ENCODE measurements around the gene STX16. TPM values are rescaled to one million over a fixed set of nuclear protein-coding genes. Genes with fewer than 3 reads are reported as not detected.

STX16 gene
- polyA plus RNA-seq, 3 donors = 15.6 to 165 (median 27.4) TPM

- no peaks in the 10 kb centered on the region for H3K27me3 Mint-ChIP-seq (ENCODE audit: low read depth in 3 of 3)
- intact Hi-C loops (cut with micrococcal nuclease) = loop anchor here (10.0 kb wide), 3 partner anchors 238 to 388 kb away; partner anchors contain the start of gene PRELID3B (in 1 of the 2)
- H2AFZ ChIP-seq (ENCODE audit: insufficient read depth, low read depth, low read length, poor library complexity, severe bottlenecking) = no peak overlapping the region
- H3K4me1 ChIP-seq (ENCODE audit: control insufficient read depth in 1 of 2, insufficient read depth in 2 of 2, low read length in 2 of 2) = peaks cover 11 to 15% of the 10 kb centered on the region in 2 donors
- H3K27me3 ChIP-seq (ENCODE audit: control insufficient read depth in 2 of 2, insufficient read depth in 2 of 2, low read length in 2 of 2) = no peaks in the 10 kb centered on the region
- no peak overlapping the region for H3K27ac Mint-ChIP-seq
- peak overlapping the region in 1 of 2 donors; percentile 40 for H3K27ac ChIP-seq (ENCODE audit: low read depth in 1 of 2, low read length in 2 of 2)
- DNase-seq = no peak
- no peaks in the 10 kb centered on the region for H3K9me3 Mint-ChIP-seq
- 86% methylated on average over 1 of the region's 2 CpGs for WGBS (ENCODE audit: insufficient coverage)
- peaks cover 100% of the 10 kb centered on the region for H3K79me2 ChIP-seq (ENCODE audit: insufficient read depth, low read length)
- no peaks in the 10 kb centered on the region for H3K9me3 ChIP-seq (replicated peaks in 1 of 2; ENCODE audit: control insufficient read depth in 1 of 2, insufficient read depth in 1 of 2, low read length in 2 of 2)
- no peak overlapping the region for H3K9ac ChIP-seq (ENCODE audit: insufficient read depth, low read length, poor library complexity, severe bottlenecking)
- H3K4me2 ChIP-seq (replicated peaks; ENCODE audit: extremely low read depth, low read length, poor library complexity, severe bottlenecking) = no peak overlapping the region
- no peak overlapping the region for H3K4me3 Mint-ChIP-seq
- peaks cover 73% of the 10 kb centered on the region for H4K20me1 ChIP-seq (ENCODE audit: insufficient read depth, low read length)
- TF ChIP-seq CTCF (IDR thresholded peaks at IDR 0.05) = no peak
- H3K4me1 Mint-ChIP-seq = peaks cover 39% of the 10 kb centered on the region
- H3K36me3 Mint-ChIP-seq = peaks cover 31 to 42% of the 10 kb centered on the region in 2 donors
- H3K36me3 ChIP-seq (replicated peaks in 1 of 2; ENCODE audit: control insufficient read depth in 1 of 2, insufficient read depth in 2 of 2, low read length in 2 of 2) = peaks cover 20 to 59% of the 10 kb centered on the region in 2 donors
- H3K4me3 ChIP-seq (replicated peaks in 1 of 3; ENCODE audit: low read depth in 2 of 3, low read length in 3 of 3) = no peak overlapping the region
Measured at GRCh38 chr20:58657262-58657661, 6.2 kb downstream of the STX16 start.

GRCh38 chr20:58657986-58658385, 6.9 kb downstream of the STX16 start:
- Histone ChIP-seq H4K20me1 (ENCODE audit: insufficient read depth, low read length) (peaks cover 80% of the 10 kb centered on the region), H3K27me3 (ENCODE audit: control insufficient read depth in 2 of 2, insufficient read depth in 2 of 2, low read length in 2 of 2) (no peaks in the 10 kb centered on the region), H3K79me2 (ENCODE audit: insufficient read depth, low read length) (peaks cover 100% of the 10 kb centered on the region), H3K27ac (ENCODE audit: low read depth in 1 of 2, low read length in 2 of 2) (peak overlapping the region in 1 of 2 donors; percentile 40), H3K4me1 (ENCODE audit: control insufficient read depth in 1 of 2, insufficient read depth in 2 of 2, low read length in 2 of 2) (peaks cover 7 to 11% of the 10 kb centered on the region in 2 donors), H3K9me3 (replicated peaks in 1 of 2; ENCODE audit: control insufficient read depth in 1 of 2, insufficient read depth in 1 of 2, low read length in 2 of 2) (no peaks in the 10 kb centered on the region), H3K9ac (ENCODE audit: insufficient read depth, low read length, poor library complexity, severe bottlenecking) (no peak overlapping the region), H3K4me2 (replicated peaks; ENCODE audit: extremely low read depth, low read length, poor library complexity, severe bottlenecking) (no peak overlapping the region), H3K4me3 (replicated peaks in 1 of 3; ENCODE audit: low read depth in 2 of 3, low read length in 3 of 3) (no peak overlapping the region), H3K36me3 (replicated peaks in 1 of 2; ENCODE audit: control insufficient read depth in 1 of 2, insufficient read depth in 2 of 2, low read length in 2 of 2) (peaks cover 22 to 64% of the 10 kb centered on the region in 2 donors), H2AFZ (ENCODE audit: insufficient read depth, low read depth, low read length, poor library complexity, severe bottlenecking) (no peak overlapping the region)
- no CpG with 5 or more reads among the region's 4 CpGs for WGBS (ENCODE audit: insufficient coverage)
- no peaks in the 10 kb centered on the region for H3K27me3 Mint-ChIP-seq (ENCODE audit: low read depth in 3 of 3)
- H3K9me3 Mint-ChIP-seq = no peaks in the 10 kb centered on the region
- peaks cover 33 to 46% of the 10 kb centered on the region in 2 donors for H3K36me3 Mint-ChIP-seq
- H3K4me3 Mint-ChIP-seq = no peak overlapping the region
- intact Hi-C loops (cut with micrococcal nuclease) = loop anchor here (10.0 kb wide), 3 partner anchors 237 to 387 kb away; partner anchors contain the start of gene PRELID3B (in 1 of the 2)
- DNase-seq = no peak
- no peak for TF ChIP-seq CTCF (IDR thresholded peaks at IDR 0.05)
- H3K27ac Mint-ChIP-seq = no peak overlapping the region
- peaks cover 38% of the 10 kb centered on the region for H3K4me1 Mint-ChIP-seq

Data from CD14-positive monocyte (primary cell).